AG09319 (cell line): ENCODE results near the gene WWTR1.

Experiments used
- DNase-seq: peaks from one replicate; pipeline ENCODE4 v3.0.0-alpha.2; 2010; ENCODE audit warnings: low read depth; ENCODE audit errors: extremely low read depth
- TF ChIP-seq, protein P1 (sequence below): IDR thresholded peaks from 2 replicates; pipeline ENCODE4 v1.5.1; 2011; ENCODE audit warnings: low read depth, mild to moderate bottlenecking, inconsistent platforms, low read length, moderate library complexity

WWTR1 gene

DNA sequence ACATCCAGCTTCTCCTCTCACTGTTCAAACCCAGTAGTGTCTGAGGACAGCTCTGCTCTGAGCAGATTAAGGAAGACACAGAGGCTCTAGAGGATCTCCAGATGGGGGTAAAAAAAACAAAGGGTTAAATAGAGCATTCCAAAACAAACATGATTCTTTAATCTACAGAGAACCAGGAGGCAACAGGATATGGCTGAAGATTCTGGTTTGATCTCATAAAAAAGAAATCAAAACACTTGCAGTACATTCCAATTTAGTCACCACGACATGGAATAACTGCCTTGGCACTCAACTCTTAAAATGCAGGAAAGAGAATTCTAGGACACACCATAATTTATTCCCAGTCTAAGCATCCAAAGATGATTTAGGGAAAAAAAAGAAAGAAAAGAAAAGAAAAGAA, 151.3 kb downstream of the WWTR1 start:
- TF ChIP-seq, protein P1, sequence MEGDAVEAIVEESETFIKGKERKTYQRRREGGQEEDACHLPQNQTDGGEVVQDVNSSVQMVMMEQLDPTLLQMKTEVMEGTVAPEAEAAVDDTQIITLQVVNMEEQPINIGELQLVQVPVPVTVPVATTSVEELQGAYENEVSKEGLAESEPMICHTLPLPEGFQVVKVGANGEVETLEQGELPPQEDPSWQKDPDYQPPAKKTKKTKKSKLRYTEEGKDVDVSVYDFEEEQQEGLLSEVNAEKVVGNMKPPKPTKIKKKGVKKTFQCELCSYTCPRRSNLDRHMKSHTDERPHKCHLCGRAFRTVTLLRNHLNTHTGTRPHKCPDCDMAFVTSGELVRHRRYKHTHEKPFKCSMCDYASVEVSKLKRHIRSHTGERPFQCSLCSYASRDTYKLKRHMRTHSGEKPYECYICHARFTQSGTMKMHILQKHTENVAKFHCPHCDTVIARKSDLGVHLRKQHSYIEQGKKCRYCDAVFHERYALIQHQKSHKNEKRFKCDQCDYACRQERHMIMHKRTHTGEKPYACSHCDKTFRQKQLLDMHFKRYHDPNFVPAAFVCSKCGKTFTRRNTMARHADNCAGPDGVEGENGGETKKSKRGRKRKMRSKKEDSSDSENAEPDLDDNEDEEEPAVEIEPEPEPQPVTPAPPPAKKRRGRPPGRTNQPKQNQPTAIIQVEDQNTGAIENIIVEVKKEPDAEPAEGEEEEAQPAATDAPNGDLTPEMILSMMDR = no peak
- no peak for DNase-seq

DNA sequence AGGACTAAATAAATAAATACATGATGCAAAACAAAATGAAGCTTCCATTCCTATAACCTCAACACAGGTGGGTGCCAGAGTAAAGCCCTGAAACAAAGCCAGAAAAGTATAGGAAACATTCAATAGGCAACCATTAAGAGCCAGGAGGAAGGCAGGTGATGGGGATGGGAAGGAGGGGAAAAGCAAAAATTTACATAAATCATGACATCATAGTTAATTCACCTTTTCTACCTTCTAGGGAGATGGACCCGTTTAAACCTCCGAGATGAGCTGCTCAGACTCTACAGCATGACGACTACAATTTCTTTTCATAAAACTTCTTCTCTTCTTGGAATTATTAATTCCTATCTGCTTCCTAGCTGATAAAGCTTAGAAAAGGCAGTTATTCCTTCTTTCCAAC, 155.4 kb downstream of the WWTR1 start:
- TF ChIP-seq, protein P1 = no peak
- DNase-seq = no peak

DNA sequence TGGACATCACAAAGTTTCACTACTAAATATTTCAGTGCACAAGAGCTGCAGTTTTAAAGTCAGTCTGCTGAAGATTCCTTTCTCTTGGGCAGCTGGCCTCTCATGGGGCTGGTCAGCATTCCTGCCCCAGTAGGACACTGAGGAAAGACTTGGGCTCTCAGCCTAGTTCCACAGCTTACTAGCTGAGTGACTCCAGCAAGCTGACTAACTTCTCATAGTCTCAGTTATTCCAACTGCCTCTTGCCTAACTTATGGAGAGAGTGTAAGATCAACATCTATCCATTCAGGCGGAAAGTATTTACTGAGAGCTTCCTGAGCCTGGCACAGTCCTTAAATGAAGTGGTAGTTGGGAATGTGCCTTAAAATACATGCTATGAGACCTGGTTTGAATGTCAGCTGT, 156.3 kb downstream of the WWTR1 start:
- peak; percentile 71 for DNase-seq
- TF ChIP-seq, protein P1 = no peak

DNA sequence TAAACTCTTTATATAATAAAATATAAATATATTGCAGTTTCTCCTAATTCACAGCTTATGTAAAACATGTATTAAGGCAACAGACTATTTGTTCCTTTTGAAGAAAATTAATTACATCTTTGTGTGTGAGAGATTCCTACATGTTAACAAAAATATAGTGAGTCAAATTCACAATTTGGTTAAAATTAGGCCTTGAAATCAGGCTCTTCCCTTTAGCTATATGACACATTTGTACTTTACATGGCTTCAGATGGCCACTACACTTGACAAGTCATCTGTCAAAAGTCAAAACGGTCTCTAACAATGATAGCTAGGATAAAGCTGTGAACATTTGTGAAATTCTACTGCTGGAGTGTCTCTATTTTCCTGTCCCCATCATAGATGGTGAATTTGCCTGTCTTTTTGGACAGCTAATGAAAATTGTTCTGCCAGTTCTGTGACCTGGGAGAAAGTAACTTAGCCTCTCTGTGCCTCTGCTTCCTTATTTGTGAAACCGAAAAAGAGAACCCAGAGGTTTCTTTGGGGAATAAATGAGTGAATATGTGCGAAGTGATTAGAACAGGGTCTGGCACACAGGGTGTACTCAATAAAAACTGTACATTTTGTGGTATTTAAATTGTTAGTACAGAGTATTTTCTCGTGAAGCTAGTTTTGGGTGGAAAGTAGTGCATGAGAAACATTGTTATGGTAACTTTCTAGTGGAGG, 159.7 kb downstream of the WWTR1 start:
- TF ChIP-seq, protein P1 = no peak
- no peak for DNase-seq

DNA sequence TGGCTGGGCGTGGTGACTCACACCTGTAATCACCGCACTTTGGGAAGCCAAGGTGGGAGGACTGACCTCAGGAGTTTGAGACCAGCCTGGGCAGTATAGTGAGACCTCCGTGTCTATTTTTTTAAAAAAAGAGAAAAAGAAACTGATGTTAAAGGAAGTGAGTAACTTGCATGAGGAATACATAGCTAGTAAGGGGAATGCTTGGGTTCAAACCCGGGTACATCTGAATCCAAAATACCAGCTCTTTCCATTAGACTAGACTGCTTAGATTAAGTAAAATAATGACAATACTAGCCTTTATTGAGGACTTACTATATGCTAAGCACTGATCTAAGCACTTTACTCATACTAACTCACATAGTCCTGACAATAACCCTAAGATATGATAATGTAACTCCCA, 160.9 kb downstream of the WWTR1 start:
- DNase-seq = no peak
- TF ChIP-seq, protein P1 = no peak

DNA sequence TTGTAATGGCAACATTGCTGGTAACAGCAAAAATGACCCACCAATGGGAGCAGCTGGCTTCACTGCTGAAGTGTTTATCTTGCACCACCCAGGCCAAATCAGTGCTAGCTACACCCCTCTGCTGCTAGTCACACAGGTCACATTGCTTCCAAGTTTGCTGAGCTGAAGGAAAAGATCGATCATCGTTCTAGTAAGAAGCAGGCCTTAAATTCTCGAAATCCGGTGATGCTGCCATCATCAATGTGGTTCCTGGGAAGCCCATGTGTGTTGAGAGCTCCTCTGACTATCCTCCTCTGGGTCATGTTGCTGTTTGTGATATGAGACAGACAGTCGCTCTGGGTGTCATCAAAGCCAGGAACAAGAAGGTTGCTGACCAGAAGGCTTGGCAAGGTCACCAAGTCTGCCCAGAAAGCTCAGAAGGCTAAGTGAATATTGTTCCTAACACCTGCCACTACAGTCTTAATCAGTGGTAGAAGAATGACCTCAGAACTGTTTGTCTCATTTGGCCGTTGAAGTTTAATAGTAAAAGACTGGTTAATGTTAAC, 162.2 kb downstream of the WWTR1 start:
- TF ChIP-seq, protein P1 = no peak
- no peak for DNase-seq

DNA sequence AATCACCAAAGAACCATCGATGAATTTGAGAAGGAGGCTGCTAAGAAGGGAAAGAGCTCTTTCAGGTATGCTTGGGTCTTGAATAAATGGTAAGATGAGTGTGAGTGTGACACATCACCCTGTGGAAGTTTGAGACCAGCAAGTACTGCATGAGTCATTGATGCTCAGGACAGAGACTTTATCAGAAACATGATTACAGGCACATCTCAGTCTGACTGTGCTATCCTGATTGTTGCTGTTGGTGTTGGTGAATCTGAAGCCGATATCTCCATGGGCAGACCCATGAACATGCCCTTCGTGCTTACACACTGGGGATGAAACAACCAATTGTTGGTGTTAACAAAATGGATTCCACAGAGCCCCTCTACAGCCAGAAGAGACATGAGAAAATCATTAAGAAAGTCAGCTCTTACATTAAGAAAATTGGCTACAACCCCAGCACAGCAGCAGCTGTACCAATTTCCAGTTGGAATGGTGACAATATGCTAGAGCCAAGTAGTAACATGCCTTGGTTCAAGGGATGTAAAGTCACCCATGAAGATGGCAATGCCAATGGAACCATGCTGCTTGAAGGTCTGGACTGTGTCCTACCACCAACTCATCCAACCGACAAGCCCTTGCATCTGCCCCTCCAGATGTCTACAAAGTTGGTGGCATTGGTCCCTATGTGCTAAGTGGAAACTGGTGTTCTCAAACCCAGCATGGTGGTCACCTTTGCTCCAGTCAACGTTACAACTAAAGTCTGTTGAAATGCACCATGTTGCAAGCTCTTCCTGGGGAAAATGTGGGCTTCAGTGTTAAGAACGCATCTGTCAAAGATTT, 162.9 kb downstream of the WWTR1 start:
- DNase-seq = no peak

More for the DNA sequence above, 162.9 kb downstream of the WWTR1 start:
- TF ChIP-seq, protein P1 = no peak
